ENCODE results near the gene CYB5B. TPM values are rescaled to one million over a fixed set of nuclear protein-coding genes. Genes with fewer than 3 reads are reported as not detected.

CYB5B gene
- total RNA-seq, 1 donor from 2014 or later, result 71.8 TPM

DNA sequence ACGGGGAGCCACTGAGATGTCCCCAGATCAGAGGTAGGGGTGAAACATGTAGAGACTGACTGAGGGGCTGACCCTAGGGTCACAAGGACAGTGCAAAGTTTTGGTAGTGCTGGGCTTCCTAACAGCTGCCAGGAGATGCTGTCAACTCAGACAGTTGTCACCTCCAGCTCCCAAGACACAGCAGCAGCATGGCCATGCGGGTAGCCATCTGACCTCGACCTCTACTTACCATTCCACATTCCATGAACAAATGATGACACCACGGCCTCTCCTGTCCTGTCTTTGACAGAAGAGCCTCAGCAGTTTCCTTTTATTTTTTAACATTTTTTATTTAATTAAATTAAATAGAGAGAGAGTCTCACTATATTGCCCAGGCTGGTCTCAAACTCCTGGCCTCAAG is 76.1 kb downstream of the CYB5B start:
- Mint-ChIP-seq H3K27me3 (ENCODE audit: low read depth) (no peaks in the 10 kb centered on the region), H3K4me1 (ENCODE audit: low read depth) (no peaks in the 10 kb centered on the region), H3K36me3 (ENCODE audit: low read depth) (no peaks in the 10 kb centered on the region), H3K27ac (ENCODE audit: unreplicated experiment) (no peak overlapping the region), H3K9me3 (ENCODE audit: low read depth) (no peaks in the 10 kb centered on the region), H3K4me3 (ENCODE audit: unreplicated experiment) (no peak overlapping the region)
- TF ChIP-seq CTCF (IDR thresholded peaks at IDR 0.05), result no peak
- no peak for DNase-seq (ENCODE audit: low spot score)

DNA sequence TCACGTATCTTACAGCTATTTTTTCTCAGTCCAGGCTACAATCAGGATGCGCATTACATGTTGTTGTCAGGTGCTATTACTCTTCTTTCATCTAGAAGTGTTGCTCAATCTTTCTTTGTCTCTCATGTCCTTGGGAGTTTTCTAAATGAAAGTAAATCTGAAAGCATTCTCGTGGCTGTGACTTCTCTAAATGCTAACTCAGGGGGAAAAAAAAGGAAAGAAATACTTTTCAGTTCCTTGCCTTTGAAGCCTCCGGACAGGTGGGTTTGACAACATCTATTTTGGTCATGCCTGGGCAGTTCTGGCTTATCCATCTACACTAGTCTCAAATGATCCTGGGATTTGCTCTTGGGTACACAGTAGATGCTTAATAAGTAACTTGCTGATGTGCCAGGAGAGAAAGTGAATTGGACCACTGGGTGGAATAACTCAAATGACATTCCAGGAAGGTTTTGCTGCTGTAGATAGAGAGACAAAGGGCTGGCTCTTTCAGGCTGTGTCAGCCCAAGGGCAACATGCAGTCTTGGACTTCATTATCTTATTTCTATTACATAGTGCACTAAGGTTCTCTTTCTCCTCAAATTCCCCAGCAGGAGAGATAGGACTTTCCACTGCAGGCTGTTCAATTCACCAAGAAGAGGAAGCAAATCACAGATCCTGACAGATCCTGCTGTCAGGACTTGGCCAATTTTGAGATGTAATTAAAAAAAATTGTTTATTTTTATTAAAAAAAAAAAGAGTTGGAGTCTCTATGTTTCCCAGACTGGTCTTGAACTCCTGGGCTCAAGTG is 77.7 kb downstream of the CYB5B start:
- no peak for TF ChIP-seq CTCF (IDR thresholded peaks at IDR 0.05)
- no peaks in the 10 kb centered on the region for H3K4me1 Mint-ChIP-seq (ENCODE audit: low read depth)
- no peaks in the 10 kb centered on the region for H3K27me3 Mint-ChIP-seq (ENCODE audit: low read depth)
- no peak overlapping the region for H3K4me3 Mint-ChIP-seq (ENCODE audit: unreplicated experiment)
- DNase-seq (ENCODE audit: low spot score), result no peak
- no peaks in the 10 kb centered on the region for H3K36me3 Mint-ChIP-seq (ENCODE audit: low read depth)
- no peak overlapping the region for H3K27ac Mint-ChIP-seq (ENCODE audit: unreplicated experiment)
- no peaks in the 10 kb centered on the region for H3K9me3 Mint-ChIP-seq (ENCODE audit: low read depth)

DNA sequence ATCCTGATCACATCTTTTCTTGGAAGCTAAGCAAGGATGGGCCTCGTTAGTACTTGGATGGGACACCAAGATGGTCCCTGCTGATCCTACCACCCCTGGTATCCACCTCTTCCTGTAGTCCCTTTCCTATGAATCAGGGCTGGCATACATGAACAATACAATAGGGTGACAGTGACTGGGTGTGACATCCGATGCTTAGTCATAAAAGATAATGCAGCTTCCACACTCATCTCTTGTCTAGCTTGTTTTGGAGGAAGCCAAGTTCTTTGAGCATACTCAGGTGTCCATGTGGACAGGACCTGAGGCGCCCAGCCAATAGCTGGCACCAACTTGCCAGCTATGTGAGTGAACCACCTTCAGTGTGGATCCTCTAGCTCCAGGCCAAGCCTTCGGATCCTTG is 78.8 kb downstream of the CYB5B start:
- TF ChIP-seq CTCF (IDR thresholded peaks at IDR 0.05), result no peak
- H3K4me3 Mint-ChIP-seq (ENCODE audit: unreplicated experiment), result no peak overlapping the region
- no peaks in the 10 kb centered on the region for H3K27me3 Mint-ChIP-seq (ENCODE audit: low read depth)
- no peaks in the 10 kb centered on the region for H3K4me1 Mint-ChIP-seq (ENCODE audit: low read depth)
- no peaks in the 10 kb centered on the region for H3K36me3 Mint-ChIP-seq (ENCODE audit: low read depth)
- DNase-seq (ENCODE audit: low spot score), result no peak
- H3K27ac Mint-ChIP-seq (ENCODE audit: unreplicated experiment), result no peak overlapping the region
- no peaks in the 10 kb centered on the region for H3K9me3 Mint-ChIP-seq (ENCODE audit: low read depth)

GRCh38 chr16:69508033-69508755 is 83.8 kb downstream of the CYB5B start:
- no peaks in the 10 kb centered on the region for H3K27me3 Mint-ChIP-seq (ENCODE audit: low read depth)
- TF ChIP-seq CTCF (IDR thresholded peaks at IDR 0.05), result no peak
- peaks cover 2% of the 10 kb centered on the region for H3K4me1 Mint-ChIP-seq (ENCODE audit: low read depth)
- H3K36me3 Mint-ChIP-seq (ENCODE audit: low read depth), result no peaks in the 10 kb centered on the region
- no peaks in the 10 kb centered on the region for H3K9me3 Mint-ChIP-seq (ENCODE audit: low read depth)
- H3K27ac Mint-ChIP-seq (ENCODE audit: unreplicated experiment), result no peak overlapping the region
- DNase-seq (ENCODE audit: low spot score), result no peak
- H3K4me3 Mint-ChIP-seq (ENCODE audit: unreplicated experiment), result no peak overlapping the region

GRCh38 chr16:69509125-69509524 is 84.7 kb downstream of the CYB5B start:
- no peaks in the 10 kb centered on the region for H3K36me3 Mint-ChIP-seq (ENCODE audit: low read depth)
- no peak for DNase-seq (ENCODE audit: low spot score)
- no peak overlapping the region for H3K4me3 Mint-ChIP-seq (ENCODE audit: unreplicated experiment)
- peaks cover 3% of the 10 kb centered on the region for H3K9me3 Mint-ChIP-seq (ENCODE audit: low read depth)
- no peaks in the 10 kb centered on the region for H3K27me3 Mint-ChIP-seq (ENCODE audit: low read depth)
- peaks cover 11% of the 10 kb centered on the region for H3K4me1 Mint-ChIP-seq (ENCODE audit: low read depth)
- no peak overlapping the region for H3K27ac Mint-ChIP-seq (ENCODE audit: unreplicated experiment)
- no peak for TF ChIP-seq CTCF (IDR thresholded peaks at IDR 0.05)
